ENCODE results near the gene RAD51AP2. TPM values are rescaled to one million over a fixed set of nuclear protein-coding genes. Genes with fewer than 3 reads are reported as not detected.

The RAD51AP2 gene
- total RNA-seq, 1 donor from 2014 or later: not detected

Other genes starting within 250 kb of the RAD51AP2 start
- gene VSNL1, start 22.3 kb upstream of the RAD51AP2 start, total RNA-seq: 0.14 TPM in 1 of 2 replicates, not detected in the other
- 30.0 and 32.4 TPM in 2 replicates for gene SMC6, start 235.4 kb upstream of the RAD51AP2 start, total RNA-seq
- 7.3 and 20.9 TPM in 2 replicates for gene GEN1, start 235.7 kb upstream of the RAD51AP2 start, total RNA-seq